ENCODE measurements around the gene CAMSAP3.
A peak's percentile ranks its signal among the peaks of the same experiment; 100 is the strongest.
"Not testable (repeated sequence)": the region's sequence is repeated elsewhere in the genome, so short reads cannot be mapped to it uniquely, and the experiment has no call there.

Gene CAMSAP3

DNA sequence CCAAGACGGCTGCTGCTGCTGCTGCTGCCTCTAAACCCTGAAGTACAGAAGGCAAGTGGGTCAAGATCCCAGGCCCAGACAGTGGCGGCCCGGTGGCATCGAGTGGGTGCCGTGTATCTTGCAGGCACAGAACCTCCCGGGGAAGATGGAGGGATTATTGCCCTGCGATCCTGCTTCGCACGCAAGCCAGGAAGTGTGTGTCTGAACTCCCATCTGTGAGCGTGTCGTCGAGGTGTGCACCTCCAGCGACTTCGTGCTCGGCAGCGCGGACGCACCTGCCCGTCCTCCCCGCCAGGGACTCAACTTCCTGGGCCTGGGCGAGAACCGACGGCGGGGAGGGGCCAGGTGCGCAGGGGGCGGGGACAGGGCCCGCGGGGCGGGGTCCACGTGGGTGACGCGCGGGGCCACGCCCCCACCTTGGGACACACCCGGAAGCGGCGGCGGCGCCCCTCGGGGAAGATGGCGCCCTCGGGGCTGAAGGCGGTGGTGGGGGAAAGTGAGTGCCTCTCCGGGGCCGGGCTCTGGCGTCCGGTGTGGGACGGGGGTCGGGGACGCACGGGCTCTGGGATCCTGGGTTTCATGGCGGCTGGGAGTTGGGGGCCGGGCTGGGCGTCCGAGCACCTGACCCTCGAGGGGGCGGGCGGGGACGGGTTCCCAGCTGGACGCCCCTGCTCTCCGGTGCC is 41.2 kb downstream of the CAMSAP3 start, which contains the start of gene STXBP2:
STXBP2 (plus strand) TSS at position 420 of the 683 bp plus-strand sequence; CDS start at position 460, 40 bp downstream.
- peak; percentile 47 to 60 for DNase-seq

- no peak for DNase-seq
Measured at GRCh38 chr19:7637374-7638256, 42.0 kb downstream of the CAMSAP3 start.

DNA sequence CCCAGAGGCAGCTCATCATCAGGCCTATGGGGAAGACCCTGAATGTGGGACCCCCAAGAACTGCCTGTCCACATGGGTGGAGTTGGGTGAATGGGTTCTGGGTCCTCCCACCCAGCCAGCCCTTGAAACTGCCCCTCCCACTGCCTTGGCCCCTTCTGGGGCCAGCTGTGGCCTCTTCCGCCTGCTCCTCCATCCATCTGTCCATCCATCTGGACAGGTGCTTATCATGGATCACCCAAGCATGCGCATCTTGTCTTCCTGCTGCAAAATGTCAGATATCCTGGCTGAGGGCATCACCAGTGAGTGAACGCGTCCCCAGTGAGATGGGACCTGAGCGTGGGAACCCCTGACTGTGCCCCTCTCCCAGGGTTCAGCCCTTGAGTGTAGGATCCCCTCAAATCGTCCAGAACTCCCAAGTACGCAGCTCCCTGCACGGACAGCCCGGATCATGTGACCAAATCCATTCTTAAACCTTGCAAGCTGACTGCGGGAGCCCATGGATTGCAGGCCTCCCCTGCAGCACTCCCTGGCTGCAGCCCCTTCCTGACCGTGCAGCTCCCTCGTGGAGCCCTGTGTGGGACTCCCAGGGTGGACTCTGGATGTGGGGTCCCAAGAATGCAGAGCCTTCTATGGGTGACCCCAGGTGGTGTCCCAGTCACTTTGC is 43.3 kb downstream of the CAMSAP3 start:
- DNase-seq = no peak

DNA sequence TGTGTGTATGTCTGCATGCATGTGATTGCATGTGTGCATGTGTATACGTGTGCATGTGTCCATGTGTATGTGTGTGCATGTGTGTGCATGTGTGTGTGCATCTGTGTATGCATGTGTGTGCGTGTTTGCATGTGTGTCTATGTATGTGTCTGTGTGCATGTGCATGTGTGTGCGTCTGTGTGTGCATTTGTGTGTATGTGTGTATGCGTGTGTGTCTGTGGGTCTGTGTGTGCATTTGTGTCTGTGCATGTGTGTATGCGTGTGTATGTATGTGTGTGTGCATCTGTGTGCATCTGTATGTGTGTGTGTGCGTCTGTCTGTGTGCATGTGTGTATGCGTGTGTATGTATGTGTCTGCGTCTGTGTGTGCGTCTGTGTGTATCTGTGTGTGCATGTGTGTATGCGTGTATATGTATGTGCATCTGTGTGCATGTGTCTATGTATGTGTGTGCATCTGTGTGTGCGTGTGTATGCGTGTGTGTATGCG is 44.2 kb downstream of the CAMSAP3 start:
- DNase-seq = no peak

DNA sequence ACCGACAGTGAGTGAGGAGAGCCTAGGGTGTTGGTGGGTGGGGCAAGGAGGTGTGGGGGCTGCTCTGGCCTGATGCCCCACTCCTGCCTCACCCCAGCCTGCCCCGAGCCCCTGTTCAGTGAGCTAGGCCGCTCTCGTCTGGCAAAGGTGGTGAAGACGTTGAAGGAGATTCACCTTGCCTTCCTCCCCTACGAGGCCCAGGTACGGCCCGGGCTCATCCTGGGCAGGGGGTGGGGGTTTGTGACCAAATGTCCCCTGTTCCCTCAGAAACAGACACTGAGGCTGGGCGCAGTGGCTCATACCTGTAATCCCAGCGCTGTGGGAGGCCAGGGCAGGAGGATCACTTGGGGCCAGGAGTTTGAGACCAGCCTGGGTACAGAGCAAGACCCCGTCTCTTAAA is 45.1 kb downstream of the CAMSAP3 start:
- no peak for DNase-seq

- peak in 1 of 2 experiments; percentile 9 for DNase-seq
Measured at GRCh38 chr19:7641290-7642276, 45.9 kb downstream of the CAMSAP3 start.

DNA sequence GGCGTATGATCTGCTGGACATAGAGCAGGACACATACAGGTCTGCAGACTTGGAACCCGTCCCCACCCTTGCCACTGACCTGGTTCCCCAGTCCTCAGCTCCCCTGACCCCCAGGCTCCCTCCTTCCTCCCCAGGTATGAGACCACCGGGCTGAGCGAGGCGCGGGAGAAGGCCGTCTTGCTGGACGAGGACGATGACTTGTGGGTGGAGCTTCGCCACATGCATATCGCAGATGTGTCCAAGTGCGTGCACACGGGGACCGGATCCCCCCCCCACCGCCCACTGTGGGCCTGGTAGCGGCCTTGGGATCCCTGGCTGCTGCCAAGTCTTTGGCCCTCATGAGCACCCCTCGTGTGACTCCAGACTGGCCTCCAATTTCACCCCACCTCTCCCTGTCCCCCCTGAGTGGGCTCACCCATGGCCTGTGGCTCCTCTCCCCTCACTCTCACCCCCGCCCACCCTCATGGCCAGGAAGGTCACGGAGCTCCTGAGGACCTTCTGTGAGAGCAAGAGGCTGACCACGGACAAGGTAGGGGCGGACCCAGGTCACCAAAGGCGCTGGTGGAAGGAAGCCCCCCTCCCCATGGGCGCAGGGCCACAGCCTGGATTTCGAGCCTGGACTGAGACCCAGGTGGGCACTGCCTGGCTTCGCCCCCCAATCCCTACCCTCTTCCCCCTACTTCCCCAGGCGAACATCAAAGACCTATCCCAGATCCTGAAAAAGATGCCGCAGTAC is 46.8 kb downstream of the CAMSAP3 start:
- DNase-seq = no peak

DNA sequence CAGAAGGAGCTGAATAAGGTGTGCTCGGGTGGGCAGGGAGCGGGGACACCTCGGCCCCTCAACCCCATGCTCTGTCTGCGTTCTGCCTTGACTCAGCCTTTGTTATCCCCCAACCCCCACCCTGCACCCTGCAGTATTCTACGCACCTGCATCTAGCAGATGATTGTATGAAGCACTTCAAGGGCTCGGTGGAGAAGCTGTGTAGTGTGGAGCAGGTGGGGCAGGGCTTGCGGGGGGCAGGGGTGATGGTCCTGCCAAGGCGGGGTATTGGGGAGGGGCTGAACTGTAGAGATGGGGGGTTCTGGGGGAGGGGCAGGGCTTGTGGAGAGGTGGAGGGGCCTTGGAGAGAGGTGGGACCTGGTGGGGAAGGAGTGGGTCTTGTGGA is 47.4 kb downstream of the CAMSAP3 start:
- no peak for DNase-seq

GRCh38 chr19:7643629-7644549 is 48.2 kb downstream of the CAMSAP3 start:
- DNase-seq = not testable (repeated sequence)

GRCh38 chr19:7644550-7644877 is 48.9 kb downstream of the CAMSAP3 start:
- DNase-seq = no peak

- peak in 1 of 2 experiments; percentile 29 for DNase-seq
Measured at GRCh38 chr19:7645163-7645562, 49.5 kb downstream of the CAMSAP3 start.

- DNase-seq = peak in 1 of 2 experiments; percentile 27
Measured at GRCh38 chr19:7645656-7646425, 50.2 kb downstream of the CAMSAP3 start.

DNA sequence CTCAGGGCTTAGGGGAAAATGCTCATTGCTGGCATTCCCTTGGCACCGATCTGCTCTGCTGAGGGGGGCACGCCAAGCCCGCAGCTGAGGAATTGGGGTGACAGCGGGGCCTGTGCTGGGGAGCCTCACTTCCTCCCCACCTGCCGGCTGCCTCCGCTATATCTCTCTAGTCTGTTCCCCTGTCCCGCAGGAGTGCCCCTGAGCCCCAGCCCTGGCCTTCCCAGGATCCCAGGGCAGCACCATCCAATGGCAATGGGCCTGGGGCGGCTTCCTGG is 50.7 kb downstream of the CAMSAP3 start:
- no peak for DNase-seq

GRCh38 chr19:7647156-7647555 is 51.5 kb downstream of the CAMSAP3 start:
- no peak for DNase-seq

- DNase-seq = no peak
Measured at GRCh38 chr19:7648265-7649014, 52.8 kb downstream of the CAMSAP3 start.

DNA sequence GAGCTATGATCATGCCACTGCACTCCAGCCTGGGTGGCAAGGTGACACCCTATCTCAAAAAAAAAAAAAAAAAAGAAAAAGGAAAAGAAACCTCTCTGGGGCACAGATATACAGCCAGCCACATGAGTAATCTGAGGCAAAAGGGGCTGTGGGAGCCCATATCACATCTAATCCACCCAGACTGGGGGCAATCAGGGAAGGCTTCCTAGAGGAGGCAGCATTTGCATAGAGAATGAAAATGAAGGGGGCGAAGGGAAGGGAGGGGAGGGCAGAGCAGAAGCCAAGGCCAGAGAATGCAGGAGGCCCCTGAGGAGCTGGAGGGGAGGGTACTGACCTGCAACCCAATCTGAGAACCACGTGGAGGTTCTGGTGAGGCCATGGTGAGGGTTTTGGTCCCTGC is 54.5 kb downstream of the CAMSAP3 start:
- no peak for DNase-seq

DNA sequence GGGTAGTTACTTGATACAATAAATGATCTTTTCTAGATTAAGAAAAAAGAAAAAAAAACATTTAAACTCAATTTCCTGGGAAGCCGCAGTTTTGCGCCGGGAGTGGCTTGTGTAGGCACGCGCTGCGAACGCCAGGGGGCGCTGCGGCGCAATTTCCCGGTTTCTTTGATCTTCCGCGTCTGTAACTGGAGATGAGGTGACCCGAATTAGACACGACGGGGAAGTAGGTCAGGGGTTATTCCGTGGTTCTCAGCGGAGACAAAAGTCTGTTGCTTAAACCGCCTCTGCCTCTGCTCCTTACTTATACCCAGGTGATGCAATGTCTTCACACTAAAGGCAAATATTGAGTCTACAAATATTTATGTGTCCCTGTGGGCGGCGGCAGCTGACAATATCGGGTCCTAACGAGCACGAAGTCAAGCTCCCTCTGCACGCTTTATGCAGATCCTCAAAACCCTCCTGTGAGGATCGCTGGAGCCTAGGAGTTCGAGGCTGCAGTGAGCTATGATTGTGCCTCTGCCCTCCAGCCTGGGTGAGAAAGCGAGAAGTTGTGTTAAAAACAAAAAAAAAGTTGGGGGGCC is 56.5 kb downstream of the CAMSAP3 start:
- DNase-seq = peak; percentile 87 to 90

GRCh38 chr19:7654401-7654800 is 58.7 kb downstream of the CAMSAP3 start:
- no peak for DNase-seq

DNA sequence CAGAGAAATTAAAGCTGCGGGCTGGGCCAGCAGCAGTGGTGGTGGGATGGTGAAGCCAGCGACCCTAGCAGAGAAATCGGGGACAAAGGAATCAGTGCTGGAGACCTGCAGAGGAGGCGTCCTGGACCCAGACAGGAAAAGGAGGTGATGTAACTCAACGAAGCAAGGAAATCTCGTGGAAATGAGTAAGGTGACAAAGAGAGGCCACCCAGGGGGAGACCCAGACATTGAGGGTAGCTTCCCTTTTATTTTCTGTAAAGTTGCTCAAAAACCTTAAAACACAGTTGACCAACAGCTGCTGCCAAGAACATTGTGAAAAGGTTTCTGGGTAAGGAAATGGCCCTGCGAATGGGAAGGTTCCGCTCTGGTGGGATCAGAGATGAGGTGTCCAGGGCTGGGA is 59.9 kb downstream of the CAMSAP3 start:
- peak; percentile 21 to 44 for DNase-seq
